K562 (cell line): ENCODE measurements around the gene CDKN1C. TPM values are rescaled to one million over a fixed set of nuclear protein-coding genes. Genes with fewer than 3 reads are reported as not detected.

ENCODE experiments used
- HDAC6 ChIP-seq: IDR thresholded peaks from 2 replicates; pipeline ENCODE4 v1.6.1; 2012; ENCODE audit warnings: low read depth, mild to moderate bottlenecking, control low read depth, inconsistent platforms, low read length, moderate library complexity
- MCM2 ChIP-seq: fragments of 450-650 bp; IDR thresholded peaks from 2 replicates; pipeline ENCODE4 v1.6.1; 2017; ENCODE audit warnings: low read depth, mild to moderate bottlenecking
- NFIC ChIP-seq: fragments of 450-650 bp; IDR thresholded peaks from 2 replicates; pipeline ENCODE4 v1.6.1; 2017; ENCODE audit warnings: mild to moderate bottlenecking, inconsistent platforms
- RCOR1 ChIP-seq, 2 experiments: IDR thresholded peaks; 2 replicates each; pipeline ENCODE4 v1.6.1; 2012; ENCODE audit warnings: low read depth in 2 of 2, low read length in 2 of 2, borderline replicate concordance in 1 of 2, improper control_type of control experiment in 1 of 2
- SMARCA4 ChIP-seq: fragments of 450-650 bp; IDR thresholded peaks from 2 replicates; pipeline ENCODE4 v1.6.1; 2016
- TFAM ChIP-seq: fragments of 250-450 bp; sonication (Bioruptor Pico); conservative IDR thresholded peaks from 2 replicates; pipeline ENCODE4 v1.5.0; 2021; ENCODE audit warnings: mild to moderate bottlenecking, moderate library complexity
- ZC3H4 ChIP-seq: sonication (generic); formaldehyde crosslinking; IDR thresholded peaks from 2 replicates; pipeline ENCODE4 v1.9.0; 2021; ENCODE audit warnings: missing genetic modification reagents, borderline replicate concordance
- ZNF232 ChIP-seq: sonication (generic); formaldehyde crosslinking; IDR thresholded peaks from 2 replicates; pipeline ENCODE4 v1.8.0; 2022; ENCODE audit warnings: mild to moderate bottlenecking, missing genetic modification reagents
- ZNF77 ChIP-seq: fragments of 250-450 bp; sonication (Bioruptor Pico); IDR thresholded peaks from 2 replicates; pipeline ENCODE4 v1.5.0; 2020
- polyA plus RNA-seq, 8 experiments: library from polyadenylated mRNA; depleted of rRNA in 4 of 8; stranded (reverse) in 5 of 8; unstranded in 3 of 8; fragments of >200 nt; fragmentation: Nextera tagmentation in 2 of 8; fragmentation: Illumina TruSeq in 1 of 8; extraction: Ambion mirVana in 2 of 8; extraction: Trizol in 1 of 8; gene quantifications; 2 replicates each; pipeline versions ENCODE4 v1.2.1 to v1.2.3, GENCODE V29; 2011 to 2014; ENCODE audit warnings: inconsistent platforms in 1 of 8, missing spikeins in 1 of 8
- total RNA-seq, 7 experiments: library from RNA; depleted of rRNA in 6 of 7; stranded (reverse); fragments of >200 nt in 6 of 7; fragmentation: Illumina TruSeq in 2 of 7; extraction: Trizol in 2 of 7; gene quantifications; 2 replicates each; pipeline versions ENCODE4 v1.2.1 to v1.2.3, GENCODE V29; 2011 to 2021; ENCODE audit warnings: low replicate concordance in 1 of 7
- TF ChIP-seq, protein P1 (sequence below): fragments of 450-650 bp; IDR thresholded peaks from 2 replicates; pipeline ENCODE4 v1.6.1; 2016; ENCODE audit warnings: missing biosample characterization, missing genetic modification characterization
- TF ChIP-seq, protein P2 (sequence below): sonication (generic); formaldehyde crosslinking; IDR thresholded peaks from 2 replicates; pipeline ENCODE4 v1.8.0; 2022; ENCODE audit warnings: mild to moderate bottlenecking, missing genetic modification reagents
- TF ChIP-seq, protein P3 (sequence below), 2 experiments: fragments of 450-650 bp in 1 of 2; sonication (generic) in 1 of 2; formaldehyde crosslinking; conservative IDR thresholded peaks; 2 replicates each; pipeline versions ENCODE4 v1.4.0 to v1.8.1; 2020 to 2022; ENCODE audit warnings: mild to moderate bottlenecking in 1 of 2, missing genetic modification reagents in 1 of 2
- TF ChIP-seq, protein P4 (sequence below): fragments of 250-450 bp; sonication (Bioruptor Pico); IDR thresholded peaks from 2 replicates; pipeline ENCODE4 v1.5.0; 2022; ENCODE audit warnings: mild to moderate bottlenecking
- TF ChIP-seq, protein P5 (sequence below): fragments of 250-450 bp; sonication (Bioruptor Pico); IDR thresholded peaks from 2 replicates; pipeline ENCODE4 v1.8.0; 2021; ENCODE audit warnings: moderate library complexity, mild to moderate bottlenecking, inconsistent platforms
- TF ChIP-seq, protein P6 (sequence below): fragments of 250-450 bp; sonication (Bioruptor Pico); IDR thresholded peaks from 2 replicates; pipeline ENCODE4 v1.6.1; 2021; ENCODE audit warnings: mild to moderate bottlenecking
- TF ChIP-seq, protein P7 (sequence below): fragments of 450-650 bp; IDR thresholded peaks from 2 replicates; pipeline ENCODE4 v1.6.1; 2017; ENCODE audit warnings: mild to moderate bottlenecking, moderate library complexity

Gene CDKN1C
- total and polyA plus RNA-seq, 9 of the 15 experiments (the other 6 are each of a cell fraction or from before 2014, with no cell fraction given), result 2.8 to 21.1 (median 9.3) TPM

DNA sequence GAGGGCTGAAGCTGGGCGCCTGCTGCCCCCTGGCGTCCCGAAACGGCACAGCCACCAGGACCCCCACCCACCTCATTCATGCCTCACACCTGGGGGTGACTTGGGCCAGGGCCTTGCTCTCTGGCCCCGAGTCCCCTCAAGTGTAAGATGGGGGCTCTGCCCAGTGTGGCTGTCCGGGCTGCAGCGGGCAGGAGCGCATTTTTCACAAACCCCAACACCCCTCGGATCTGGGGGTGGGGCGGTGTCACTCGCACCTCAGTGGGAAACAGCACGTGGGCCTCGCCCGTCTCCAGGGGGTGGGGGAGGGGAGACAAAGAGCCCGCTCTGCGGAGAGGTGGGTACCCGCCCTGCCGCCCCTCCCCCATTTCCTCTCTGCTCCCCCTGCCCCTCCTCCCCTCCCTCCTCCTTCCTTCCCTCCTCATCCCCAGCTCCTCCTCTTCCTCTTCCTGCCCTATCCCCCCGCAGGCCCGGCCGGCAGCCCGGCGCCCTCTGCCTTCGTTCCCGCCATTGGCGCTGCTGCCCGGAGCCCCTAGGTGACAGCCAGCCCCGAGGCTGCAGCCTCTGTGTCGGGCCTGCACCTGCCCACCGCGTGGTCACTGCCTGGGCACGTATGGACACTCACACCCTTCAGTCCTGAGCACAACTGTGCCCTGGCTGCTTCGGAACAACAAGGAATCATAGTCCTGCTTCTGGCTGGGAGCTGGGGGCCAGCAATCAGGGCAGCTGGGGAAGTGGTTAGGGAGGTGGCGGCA, 6.8 kb upstream of the CDKN1C start (continued):
- TF ChIP-seq, protein P1, sequence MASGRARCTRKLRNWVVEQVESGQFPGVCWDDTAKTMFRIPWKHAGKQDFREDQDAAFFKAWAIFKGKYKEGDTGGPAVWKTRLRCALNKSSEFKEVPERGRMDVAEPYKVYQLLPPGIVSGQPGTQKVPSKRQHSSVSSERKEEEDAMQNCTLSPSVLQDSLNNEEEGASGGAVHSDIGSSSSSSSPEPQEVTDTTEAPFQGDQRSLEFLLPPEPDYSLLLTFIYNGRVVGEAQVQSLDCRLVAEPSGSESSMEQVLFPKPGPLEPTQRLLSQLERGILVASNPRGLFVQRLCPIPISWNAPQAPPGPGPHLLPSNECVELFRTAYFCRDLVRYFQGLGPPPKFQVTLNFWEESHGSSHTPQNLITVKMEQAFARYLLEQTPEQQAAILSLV (tag), result no peak
- TF ChIP-seq ZNF232 (CRISPR knock-in tag), result peak; percentile 69; the same call in 1 of the 2 replicates
- peak in 1 of 2 experiments; percentile 47; a peak in 2 of 4 replicates for TF ChIP-seq RCOR1 (IDR thresholded peaks at IDR 0.05; ENCODE audit: borderline replicate concordance in 1 of 2, low read depth in 2 of 2, low read length in 2 of 2)
- TF ChIP-seq TFAM (CRISPR knock-in tag), result no peak
- TF ChIP-seq, protein P2, sequence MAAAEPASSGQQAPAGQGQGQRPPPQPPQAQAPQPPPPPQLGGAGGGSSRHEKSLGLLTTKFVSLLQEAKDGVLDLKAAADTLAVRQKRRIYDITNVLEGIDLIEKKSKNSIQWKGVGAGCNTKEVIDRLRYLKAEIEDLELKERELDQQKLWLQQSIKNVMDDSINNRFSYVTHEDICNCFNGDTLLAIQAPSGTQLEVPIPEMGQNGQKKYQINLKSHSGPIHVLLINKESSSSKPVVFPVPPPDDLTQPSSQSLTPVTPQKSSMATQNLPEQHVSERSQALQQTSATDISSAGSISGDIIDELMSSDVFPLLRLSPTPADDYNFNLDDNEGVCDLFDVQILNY, result no peak; the same call in 1 of the 2 replicates
- TF ChIP-seq, protein P3, sequence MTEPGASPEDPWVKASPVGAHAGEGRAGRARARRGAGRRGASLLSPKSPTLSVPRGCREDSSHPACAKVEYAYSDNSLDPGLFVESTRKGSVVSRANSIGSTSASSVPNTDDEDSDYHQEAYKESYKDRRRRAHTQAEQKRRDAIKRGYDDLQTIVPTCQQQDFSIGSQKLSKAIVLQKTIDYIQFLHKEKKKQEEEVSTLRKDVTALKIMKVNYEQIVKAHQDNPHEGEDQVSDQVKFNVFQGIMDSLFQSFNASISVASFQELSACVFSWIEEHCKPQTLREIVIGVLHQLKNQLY (CRISPR knock-in tag; conservative IDR thresholded peaks at IDR 0.05), result no peak
- peak; percentile 19; the same call in 1 of the 2 replicates for TF ChIP-seq SMARCA4
- TF ChIP-seq, protein P4, sequence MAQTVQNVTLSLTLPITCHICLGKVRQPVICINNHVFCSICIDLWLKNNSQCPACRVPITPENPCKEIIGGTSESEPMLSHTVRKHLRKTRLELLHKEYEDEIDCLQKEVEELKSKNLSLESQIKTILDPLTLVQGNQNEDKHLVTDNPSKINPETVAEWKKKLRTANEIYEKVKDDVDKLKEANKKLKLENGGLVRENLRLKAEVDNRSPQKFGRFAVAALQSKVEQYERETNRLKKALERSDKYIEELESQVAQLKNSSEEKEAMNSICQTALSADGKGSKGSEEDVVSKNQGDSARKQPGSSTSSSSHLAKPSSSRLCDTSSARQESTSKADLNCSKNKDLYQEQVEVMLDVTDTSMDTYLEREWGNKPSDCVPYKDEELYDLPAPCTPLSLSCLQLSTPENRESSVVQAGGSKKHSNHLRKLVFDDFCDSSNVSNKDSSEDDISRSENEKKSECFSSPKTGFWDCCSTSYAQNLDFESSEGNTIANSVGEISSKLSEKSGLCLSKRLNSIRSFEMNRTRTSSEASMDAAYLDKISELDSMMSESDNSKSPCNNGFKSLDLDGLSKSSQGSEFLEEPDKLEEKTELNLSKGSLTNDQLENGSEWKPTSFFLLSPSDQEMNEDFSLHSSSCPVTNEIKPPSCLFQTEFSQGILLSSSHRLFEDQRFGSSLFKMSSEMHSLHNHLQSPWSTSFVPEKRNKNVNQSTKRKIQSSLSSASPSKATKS (CRISPR knock-in tag), result no peak
- no peak for TF ChIP-seq ZNF77 (CRISPR knock-in tag)
- TF ChIP-seq MCM2, result no peak
- TF ChIP-seq, protein P5, sequence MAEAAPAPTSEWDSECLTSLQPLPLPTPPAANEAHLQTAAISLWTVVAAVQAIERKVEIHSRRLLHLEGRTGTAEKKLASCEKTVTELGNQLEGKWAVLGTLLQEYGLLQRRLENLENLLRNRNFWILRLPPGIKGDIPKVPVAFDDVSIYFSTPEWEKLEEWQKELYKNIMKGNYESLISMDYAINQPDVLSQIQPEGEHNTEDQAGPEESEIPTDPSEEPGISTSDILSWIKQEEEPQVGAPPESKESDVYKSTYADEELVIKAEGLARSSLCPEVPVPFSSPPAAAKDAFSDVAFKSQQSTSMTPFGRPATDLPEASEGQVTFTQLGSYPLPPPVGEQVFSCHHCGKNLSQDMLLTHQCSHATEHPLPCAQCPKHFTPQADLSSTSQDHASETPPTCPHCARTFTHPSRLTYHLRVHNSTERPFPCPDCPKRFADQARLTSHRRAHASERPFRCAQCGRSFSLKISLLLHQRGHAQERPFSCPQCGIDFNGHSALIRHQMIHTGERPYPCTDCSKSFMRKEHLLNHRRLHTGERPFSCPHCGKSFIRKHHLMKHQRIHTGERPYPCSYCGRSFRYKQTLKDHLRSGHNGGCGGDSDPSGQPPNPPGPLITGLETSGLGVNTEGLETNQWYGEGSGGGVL (CRISPR knock-in tag), result no peak
- TF ChIP-seq HDAC6, result no peak
- TF ChIP-seq NFIC, result 0 out of 2 replicates have a peak, but pooled peaks have one; percentile 3
- TF ChIP-seq, protein P6, sequence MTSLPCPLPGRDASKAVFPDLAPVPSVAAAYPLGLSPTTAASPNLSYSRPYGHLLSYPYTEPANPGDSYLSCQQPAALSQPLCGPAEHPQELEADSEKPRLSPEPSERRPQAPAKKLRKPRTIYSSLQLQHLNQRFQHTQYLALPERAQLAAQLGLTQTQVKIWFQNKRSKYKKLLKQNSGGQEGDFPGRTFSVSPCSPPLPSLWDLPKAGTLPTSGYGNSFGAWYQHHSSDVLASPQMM (CRISPR knock-in tag), result no peak
- no peak for TF ChIP-seq ZC3H4 (CRISPR knock-in tag)
- TF ChIP-seq, protein P7, sequence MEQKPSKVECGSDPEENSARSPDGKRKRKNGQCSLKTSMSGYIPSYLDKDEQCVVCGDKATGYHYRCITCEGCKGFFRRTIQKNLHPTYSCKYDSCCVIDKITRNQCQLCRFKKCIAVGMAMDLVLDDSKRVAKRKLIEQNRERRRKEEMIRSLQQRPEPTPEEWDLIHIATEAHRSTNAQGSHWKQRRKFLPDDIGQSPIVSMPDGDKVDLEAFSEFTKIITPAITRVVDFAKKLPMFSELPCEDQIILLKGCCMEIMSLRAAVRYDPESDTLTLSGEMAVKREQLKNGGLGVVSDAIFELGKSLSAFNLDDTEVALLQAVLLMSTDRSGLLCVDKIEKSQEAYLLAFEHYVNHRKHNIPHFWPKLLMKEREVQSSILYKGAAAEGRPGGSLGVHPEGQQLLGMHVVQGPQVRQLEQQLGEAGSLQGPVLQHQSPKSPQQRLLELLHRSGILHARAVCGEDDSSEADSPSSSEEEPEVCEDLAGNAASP, result no peak
